HepG2 (cell line): ENCODE results near the gene CCDC150. TPM values are rescaled to one million over a fixed set of nuclear protein-coding genes. Genes with fewer than 3 reads are reported as not detected.

Source experiments
- ARID2 ChIP-seq: sonication (generic); formaldehyde crosslinking; IDR thresholded peaks from 2 replicates; pipeline ENCODE4 v1.8.1; 2022; ENCODE audit warnings: mild to moderate bottlenecking, missing genetic modification reagents, borderline replicate concordance
- ATF1 ChIP-seq: IDR thresholded peaks from 2 replicates; pipeline ENCODE4 v1.6.1; 2016; ENCODE audit warnings: mild to moderate bottlenecking, control low read depth
- ERF ChIP-seq: IDR thresholded peaks from 2 replicates; pipeline ENCODE4 v1.6.1; 2018; ENCODE audit warnings: missing biosample characterization, missing genetic modification reagents
- FOSL1 ChIP-seq: sonication (generic); formaldehyde crosslinking; IDR thresholded peaks from 2 replicates; pipeline ENCODE4 v1.9.0; 2021; ENCODE audit warnings: missing genetic modification reagents, borderline replicate concordance
- HDAC2 ChIP-seq: sonication (generic); formaldehyde crosslinking; IDR thresholded peaks from 2 replicates; pipeline ENCODE4 v1.4.0; 2020; ENCODE audit warnings: missing genetic modification reagents
- HNRNPLL ChIP-seq: fragments of 200-400 bp; formaldehyde crosslinking; IDR thresholded peaks from 2 replicates; pipeline ENCODE4 v1.6.1; 2017; ENCODE audit warnings: mild to moderate bottlenecking, low read depth, low read length; ENCODE audit not compliant: poor library complexity, severe bottlenecking
- HOXA3 ChIP-seq: sonication (generic); formaldehyde crosslinking; IDR thresholded peaks from 2 replicates; pipeline ENCODE4 v1.5.0; 2020; ENCODE audit warnings: missing genetic modification reagents
- KAT7 ChIP-seq: IDR thresholded peaks from 2 replicates; pipeline ENCODE4 v1.6.1; 2018; ENCODE audit warnings: borderline replicate concordance, missing compliant biosample characterization
- NAIF1 ChIP-seq: sonication (generic); formaldehyde crosslinking; IDR thresholded peaks from 2 replicates; pipeline ENCODE4 v1.5.0; 2020; ENCODE audit warnings: mild to moderate bottlenecking, missing genetic modification reagents, borderline replicate concordance
- NCOR1 ChIP-seq: fragments of 200-600 bp; sonication (generic); IDR thresholded peaks from 2 replicates; pipeline ENCODE4 v1.7.0; 2017; ENCODE audit warnings: antibody characterized with exemption, low read length, borderline replicate concordance
- NFIB ChIP-seq: sonication (generic); formaldehyde crosslinking; IDR thresholded peaks from 2 replicates; pipeline ENCODE4 v1.9.0; 2021; ENCODE audit warnings: missing genetic modification reagents, mild to moderate bottlenecking, borderline replicate concordance
- TOE1 ChIP-seq: sonication (generic); formaldehyde crosslinking; IDR thresholded peaks from 2 replicates; pipeline ENCODE4 v1.4.0; 2020; ENCODE audit warnings: mild to moderate bottlenecking, missing genetic modification reagents
- ZFAT ChIP-seq: sonication (generic); formaldehyde crosslinking; conservative IDR thresholded peaks from 2 replicates; pipeline ENCODE4 v1.8.1; 2023; ENCODE audit warnings: missing genetic modification reagents, inconsistent platforms
- ZNF160 ChIP-seq: sonication (generic); formaldehyde crosslinking; IDR thresholded peaks from 2 replicates; pipeline ENCODE4 v1.8.0; 2022; ENCODE audit warnings: mild to moderate bottlenecking, inconsistent platforms, missing genetic modification reagents
- ZNF317 ChIP-seq: sonication (generic); formaldehyde crosslinking; IDR thresholded peaks from 2 replicates; pipeline ENCODE4 v1.5.0; 2020; ENCODE audit warnings: mild to moderate bottlenecking, missing genetic modification reagents
- ZNF788 ChIP-seq: sonication (generic); formaldehyde crosslinking; IDR thresholded peaks from 2 replicates; pipeline ENCODE4 v1.5.0; 2020; ENCODE audit warnings: mild to moderate bottlenecking, missing genetic modification reagents, borderline replicate concordance
- ZNF879 ChIP-seq: sonication (generic); formaldehyde crosslinking; IDR thresholded peaks from 2 replicates; pipeline ENCODE4 v1.8.1; 2023; ENCODE audit warnings: missing genetic modification reagents
- ZSCAN22 ChIP-seq: sonication (generic); formaldehyde crosslinking; IDR thresholded peaks from 2 replicates; pipeline ENCODE4 v1.4.0; 2020; ENCODE audit warnings: mild to moderate bottlenecking, missing genetic modification reagents
- polyA plus RNA-seq, 8 experiments: library from polyadenylated mRNA; depleted of rRNA in 3 of 8; stranded (reverse) in 7 of 8; unstranded in 1 of 8; fragments of >200 nt; fragmentation: Illumina TruSeq in 4 of 8; extraction: Trizol in 4 of 8; gene quantifications; 2 replicates each; pipeline versions ENCODE4 v1.2.1 to v1.2.3, GENCODE V29; 2011 to 2016; ENCODE audit warnings: low read depth in 4 of 8, missing spikeins in 1 of 8, mixed read lengths in 1 of 8; ENCODE audit not compliant: insufficient read depth in 1 of 8
- total RNA-seq, 5 experiments: library from RNA; depleted of rRNA; stranded (reverse); fragments of >200 nt; fragmentation: Illumina TruSeq; extraction: Trizol; gene quantifications; 2 replicates each; pipeline ENCODE4 v1.2.3, GENCODE V29; 2016; ENCODE audit warnings: low read depth in 1 of 5
- TF ChIP-seq, protein P1 (sequence below): sonication (generic); formaldehyde crosslinking; conservative IDR thresholded peaks from 2 replicates; pipeline ENCODE4 v1.4.0; 2020; ENCODE audit warnings: missing genetic modification reagents
- TF ChIP-seq, protein P2 (sequence below): IDR thresholded peaks from 2 replicates; pipeline ENCODE4 v1.6.1; 2012; ENCODE audit warnings: low read length, improper control_type of control experiment
- TF ChIP-seq, protein P3 (sequence below): sonication (generic); formaldehyde crosslinking; IDR thresholded peaks from 2 replicates; pipeline ENCODE4 v1.4.0; 2020; ENCODE audit warnings: missing genetic modification reagents
- TF ChIP-seq, protein P4 (sequence below): sonication (generic); formaldehyde crosslinking; conservative IDR thresholded peaks from 2 replicates; pipeline ENCODE4 v1.8.0; 2022; ENCODE audit warnings: missing genetic modification reagents

The CCDC150 gene
- total and polyA plus RNA-seq, 2 of the 13 experiments (the other 11 are each of a cell fraction or from before 2014, with no cell fraction given) = 14.9 to 32.6 TPM

DNA sequence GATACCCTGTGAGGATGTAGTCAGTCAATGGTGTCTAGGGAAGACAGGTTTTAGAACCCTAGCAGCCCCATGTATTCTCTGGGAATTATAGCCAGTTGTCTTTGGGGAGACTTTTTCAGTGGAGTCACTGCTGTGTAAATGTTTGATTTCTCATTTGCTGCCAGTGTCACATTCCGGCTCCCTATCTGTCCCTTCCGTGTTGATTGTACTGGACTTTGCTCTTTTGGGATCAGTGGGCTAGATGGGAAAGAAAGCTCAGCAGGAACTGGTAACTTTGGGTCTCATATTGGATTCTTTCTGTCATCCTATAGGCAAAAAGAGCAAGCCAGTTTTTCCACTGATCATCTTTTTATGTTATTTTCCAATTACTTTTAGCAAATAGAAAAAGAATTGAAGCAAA is 89.9 kb downstream of the CCDC150 start (continued):
- TF ChIP-seq HNRNPLL (no peak), NCOR1 (peak; percentile 64; the same call in 1 of the 2 replicates), ATF1 (CRISPR knock-in tag) (no peak), ARID2 (CRISPR knock-in tag) (no peak), ZNF879 (CRISPR knock-in tag) (no peak), ZNF317 (CRISPR knock-in tag) (peak; percentile 71; the same call in 1 of the 2 replicates), KAT7 (CRISPR knock-in tag) (no peak), NFIB (no peak), FOSL1 (CRISPR knock-in tag) (no peak), ZNF788 (no peak), NAIF1 (CRISPR knock-in tag) (no peak), ZSCAN22 (CRISPR knock-in tag) (no peak), TOE1 (CRISPR knock-in tag) (no peak), ZNF160 (no peak), ERF (CRISPR knock-in tag) (peak; percentile 76; the same call in 1 of the 2 replicates), ZFAT (CRISPR knock-in tag) (no peak), HOXA3 (CRISPR knock-in tag) (peak; percentile 42; the same call in 1 of the 2 replicates), HDAC2 (CRISPR knock-in tag) (peak; percentile 63; the same call in 1 of the 2 replicates)
- TF ChIP-seq, protein P1, sequence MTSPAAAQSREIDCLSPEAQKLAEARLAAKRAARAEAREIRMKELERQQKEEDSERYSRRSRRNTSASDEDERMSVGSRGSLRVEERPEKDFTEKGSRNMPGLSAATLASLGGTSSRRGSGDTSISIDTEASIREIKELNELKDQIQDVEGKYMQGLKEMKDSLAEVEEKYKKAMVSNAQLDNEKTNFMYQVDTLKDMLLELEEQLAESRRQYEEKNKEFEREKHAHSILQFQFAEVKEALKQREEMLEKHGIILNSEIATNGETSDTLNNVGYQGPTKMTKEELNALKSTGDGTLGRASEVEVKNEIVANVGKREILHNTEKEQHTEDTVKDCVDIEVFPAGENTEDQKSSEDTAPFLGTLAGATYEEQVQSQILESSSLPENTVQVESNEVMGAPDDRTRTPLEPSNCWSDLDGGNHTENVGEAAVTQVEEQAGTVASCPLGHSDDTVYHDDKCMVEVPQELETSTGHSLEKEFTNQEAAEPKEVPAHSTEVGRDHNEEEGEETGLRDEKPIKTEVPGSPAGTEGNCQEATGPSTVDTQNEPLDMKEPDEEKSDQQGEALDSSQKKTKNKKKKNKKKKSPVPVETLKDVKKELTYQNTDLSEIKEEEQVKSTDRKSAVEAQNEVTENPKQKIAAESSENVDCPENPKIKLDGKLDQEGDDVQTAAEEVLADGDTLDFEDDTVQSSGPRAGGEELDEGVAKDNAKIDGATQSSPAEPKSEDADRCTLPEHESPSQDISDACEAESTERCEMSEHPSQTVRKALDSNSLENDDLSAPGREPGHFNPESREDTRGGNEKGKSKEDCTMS (CRISPR knock-in tag) = no peak
- TF ChIP-seq, protein P2, sequence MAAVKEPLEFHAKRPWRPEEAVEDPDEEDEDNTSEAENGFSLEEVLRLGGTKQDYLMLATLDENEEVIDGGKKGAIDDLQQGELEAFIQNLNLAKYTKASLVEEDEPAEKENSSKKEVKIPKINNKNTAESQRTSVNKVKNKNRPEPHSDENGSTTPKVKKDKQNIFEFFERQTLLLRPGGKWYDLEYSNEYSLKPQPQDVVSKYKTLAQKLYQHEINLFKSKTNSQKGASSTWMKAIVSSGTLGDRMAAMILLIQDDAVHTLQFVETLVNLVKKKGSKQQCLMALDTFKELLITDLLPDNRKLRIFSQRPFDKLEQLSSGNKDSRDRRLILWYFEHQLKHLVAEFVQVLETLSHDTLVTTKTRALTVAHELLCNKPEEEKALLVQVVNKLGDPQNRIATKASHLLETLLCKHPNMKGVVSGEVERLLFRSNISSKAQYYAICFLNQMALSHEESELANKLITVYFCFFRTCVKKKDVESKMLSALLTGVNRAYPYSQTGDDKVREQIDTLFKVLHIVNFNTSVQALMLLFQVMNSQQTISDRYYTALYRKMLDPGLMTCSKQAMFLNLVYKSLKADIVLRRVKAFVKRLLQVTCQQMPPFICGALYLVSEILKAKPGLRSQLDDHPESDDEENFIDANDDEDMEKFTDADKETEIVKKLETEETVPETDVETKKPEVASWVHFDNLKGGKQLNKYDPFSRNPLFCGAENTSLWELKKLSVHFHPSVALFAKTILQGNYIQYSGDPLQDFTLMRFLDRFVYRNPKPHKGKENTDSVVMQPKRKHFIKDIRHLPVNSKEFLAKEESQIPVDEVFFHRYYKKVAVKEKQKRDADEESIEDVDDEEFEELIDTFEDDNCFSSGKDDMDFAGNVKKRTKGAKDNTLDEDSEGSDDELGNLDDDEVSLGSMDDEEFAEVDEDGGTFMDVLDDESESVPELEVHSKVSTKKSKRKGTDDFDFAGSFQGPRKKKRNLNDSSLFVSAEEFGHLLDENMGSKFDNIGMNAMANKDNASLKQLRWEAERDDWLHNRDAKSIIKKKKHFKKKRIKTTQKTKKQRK = no peak
- TF ChIP-seq, protein P3, sequence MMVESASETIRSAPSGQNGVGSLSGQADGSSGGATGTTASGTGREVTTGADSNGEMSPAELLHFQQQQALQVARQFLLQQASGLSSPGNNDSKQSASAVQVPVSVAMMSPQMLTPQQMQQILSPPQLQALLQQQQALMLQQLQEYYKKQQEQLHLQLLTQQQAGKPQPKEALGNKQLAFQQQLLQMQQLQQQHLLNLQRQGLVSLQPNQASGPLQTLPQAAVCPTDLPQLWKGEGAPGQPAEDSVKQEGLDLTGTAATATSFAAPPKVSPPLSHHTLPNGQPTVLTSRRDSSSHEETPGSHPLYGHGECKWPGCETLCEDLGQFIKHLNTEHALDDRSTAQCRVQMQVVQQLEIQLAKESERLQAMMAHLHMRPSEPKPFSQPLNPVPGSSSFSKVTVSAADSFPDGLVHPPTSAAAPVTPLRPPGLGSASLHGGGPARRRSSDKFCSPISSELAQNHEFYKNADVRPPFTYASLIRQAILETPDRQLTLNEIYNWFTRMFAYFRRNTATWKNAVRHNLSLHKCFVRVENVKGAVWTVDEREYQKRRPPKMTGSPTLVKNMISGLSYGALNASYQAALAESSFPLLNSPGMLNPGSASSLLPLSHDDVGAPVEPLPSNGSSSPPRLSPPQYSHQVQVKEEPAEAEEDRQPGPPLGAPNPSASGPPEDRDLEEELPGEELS = peak; percentile 50
- TF ChIP-seq, protein P4, sequence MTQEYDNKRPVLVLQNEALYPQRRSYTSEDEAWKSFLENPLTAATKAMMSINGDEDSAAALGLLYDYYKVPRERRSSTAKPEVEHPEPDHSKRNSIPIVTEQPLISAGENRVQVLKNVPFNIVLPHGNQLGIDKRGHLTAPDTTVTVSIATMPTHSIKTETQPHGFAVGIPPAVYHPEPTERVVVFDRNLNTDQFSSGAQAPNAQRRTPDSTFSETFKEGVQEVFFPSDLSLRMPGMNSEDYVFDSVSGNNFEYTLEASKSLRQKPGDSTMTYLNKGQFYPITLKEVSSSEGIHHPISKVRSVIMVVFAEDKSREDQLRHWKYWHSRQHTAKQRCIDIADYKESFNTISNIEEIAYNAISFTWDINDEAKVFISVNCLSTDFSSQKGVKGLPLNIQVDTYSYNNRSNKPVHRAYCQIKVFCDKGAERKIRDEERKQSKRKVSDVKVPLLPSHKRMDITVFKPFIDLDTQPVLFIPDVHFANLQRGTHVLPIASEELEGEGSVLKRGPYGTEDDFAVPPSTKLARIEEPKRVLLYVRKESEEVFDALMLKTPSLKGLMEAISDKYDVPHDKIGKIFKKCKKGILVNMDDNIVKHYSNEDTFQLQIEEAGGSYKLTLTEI (CRISPR knock-in tag) = no peak
